ENCODE results near the gene NEK5.
"Not testable (repeated sequence)": the region's sequence is repeated elsewhere in the genome, so short reads cannot be mapped to it uniquely, and the experiment has no call there.

Gene NEK5

GRCh38 chr13:52128714-52129700 lies at the start of gene NEK5:
TSS of gene NEK5 (minus strand) at chr13:52129073. CDS start at chr13:52127482, 1,591 bp downstream.
- peak; percentile 14 to 83 (median 67) for DNase-seq
- intact Hi-C loops (cut with DNase I): loop anchor here (5.0 kb wide), 2 partner anchors 117 to 132 kb away; partner anchors contain the start of genes ALG11 and ATP7B

GRCh38 chr13:52177276-52177675 lies 48.4 kb upstream of the NEK5 start:
- no peak for DNase-seq
- intact Hi-C loops (cut with DNase I): no loop called here

GRCh38 chr13:52173970-52174369 lies 45.1 kb upstream of the NEK5 start:
- DNase-seq; intact Hi-C loops (cut with DNase I): not testable (repeated sequence)

GRCh38 chr13:52173373-52173772 lies 44.5 kb upstream of the NEK5 start:
- DNase-seq: no peak
- intact Hi-C loops (cut with DNase I): no loop called here

- intact Hi-C loops (cut with DNase I); DNase-seq: not testable (repeated sequence)
Measured at GRCh38 chr13:52171686-52172085, 42.8 kb upstream of the NEK5 start.

GRCh38 chr13:52170828-52171391 lies 42.0 kb upstream of the NEK5 start:
- DNase-seq: not testable (repeated sequence)

GRCh38 chr13:52169839-52170238 lies 41.0 kb upstream of the NEK5 start:
- no peak for DNase-seq
- intact Hi-C loops (cut with DNase I): no loop called here

More at GRCh38 chr13:52170828-52171391, 42.0 kb upstream of the NEK5 start:
- intact Hi-C loops (cut with DNase I): not testable (repeated sequence)

DNA sequence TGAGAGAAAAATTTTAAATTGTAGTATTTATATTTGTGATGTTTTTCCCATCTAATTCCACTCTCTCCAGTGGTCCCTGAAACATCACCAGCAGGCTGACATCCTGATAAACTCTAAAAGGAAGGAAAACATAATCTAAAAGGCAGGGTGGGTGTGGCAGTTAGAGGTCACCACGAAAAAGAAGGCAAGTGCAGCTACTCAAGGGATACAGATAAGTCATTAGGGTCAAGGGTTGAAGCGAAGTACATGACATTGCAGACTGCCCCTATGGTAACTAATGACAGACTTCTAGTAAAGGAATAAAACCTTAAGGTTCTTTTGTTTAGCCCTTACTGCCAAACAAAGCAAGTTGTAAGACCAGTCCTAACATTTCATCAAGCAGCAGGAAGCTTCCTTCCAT lies 36.5 kb upstream of the NEK5 start:
- no peak for DNase-seq
- intact Hi-C loops (cut with DNase I): no loop called here

- peak in 7 of 42 donors; percentile 8 to 45 (median 30) for DNase-seq
- intact Hi-C loops (cut with DNase I): no loop called here
Measured at GRCh38 chr13:52164989-52165388, 36.1 kb upstream of the NEK5 start.

GRCh38 chr13:52163878-52164277 lies 35.0 kb upstream of the NEK5 start:
- DNase-seq: peak in 1 of 42 donors; percentile 9
- intact Hi-C loops (cut with DNase I): not testable (repeated sequence)

- intact Hi-C loops (cut with DNase I): no loop called here
- no peak for DNase-seq
Measured at GRCh38 chr13:52162279-52163101, 33.6 kb upstream of the NEK5 start.

DNA sequence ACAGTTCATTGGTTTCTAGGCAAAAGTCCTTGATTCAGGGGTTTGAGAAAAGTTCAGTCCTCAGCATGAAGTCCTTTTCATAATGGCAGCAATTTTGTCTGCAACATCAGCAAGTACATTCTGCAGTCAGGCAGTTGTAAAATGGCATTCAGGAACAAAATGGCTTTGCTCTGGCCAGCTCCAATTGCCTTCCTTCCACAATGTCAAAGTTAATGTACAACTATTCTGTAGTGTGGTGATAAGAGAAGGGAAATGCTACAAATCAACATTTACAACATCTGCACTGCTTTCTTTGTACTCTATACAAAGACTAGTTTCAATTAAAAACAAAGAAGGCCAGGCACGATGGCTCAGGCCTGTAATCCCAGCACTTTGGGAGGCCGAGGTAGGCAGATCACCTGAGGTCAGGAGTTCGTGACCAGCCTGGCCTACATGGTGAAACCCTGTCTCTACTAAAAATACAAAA lies 32.3 kb upstream of the NEK5 start:
- intact Hi-C loops (cut with DNase I): no loop called here
- no peak for DNase-seq

DNA sequence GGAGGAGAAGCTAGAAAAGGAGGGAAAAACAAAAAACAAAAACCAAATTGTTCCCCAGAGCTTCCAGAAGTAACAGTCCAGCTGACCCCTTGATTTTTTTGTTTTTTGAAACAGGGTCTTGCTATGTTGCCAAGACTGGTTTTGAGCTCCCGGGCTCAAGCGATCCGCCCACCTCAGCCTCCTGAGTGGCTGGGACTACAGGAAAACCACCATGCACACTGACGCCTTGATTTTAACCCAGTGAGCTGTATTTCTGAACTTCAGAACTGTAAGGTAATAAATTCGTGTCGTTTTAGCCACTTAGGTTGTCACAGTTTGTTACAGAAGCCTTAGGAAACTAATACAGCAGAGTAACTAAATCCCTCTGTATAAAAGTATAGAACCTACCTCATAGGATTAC lies 31.6 kb upstream of the NEK5 start:
- intact Hi-C loops (cut with DNase I): no loop called here
- no peak for DNase-seq

DNA sequence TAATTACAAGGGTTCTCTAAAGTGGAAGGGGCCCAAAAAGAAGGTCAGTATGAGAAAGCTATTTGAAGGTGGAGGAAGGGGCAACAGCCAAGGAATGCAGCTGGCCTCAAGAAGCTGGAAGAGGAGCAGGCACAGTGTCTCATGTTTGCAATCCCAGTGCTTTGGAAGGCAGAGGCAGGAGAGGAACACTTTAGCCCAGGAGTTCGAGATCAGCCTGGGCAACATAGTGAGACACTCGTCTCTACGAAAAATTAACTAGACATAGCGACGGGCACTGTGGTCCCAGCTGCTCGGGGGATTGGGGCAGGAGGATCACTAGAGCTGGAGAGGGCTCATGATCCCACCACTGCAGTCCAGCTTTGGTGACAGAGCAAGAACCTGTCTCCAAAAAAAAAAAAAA lies 31.2 kb upstream of the NEK5 start:
- no peak for DNase-seq
- intact Hi-C loops (cut with DNase I): no loop called here

GRCh38 chr13:52159159-52159982 lies 30.5 kb upstream of the NEK5 start, which contains the start of gene NEK3:
TSS of gene NEK3 (minus strand) at chr13:52159597. CDS start at chr13:52156191, 3,406 bp downstream.
- intact Hi-C loops (cut with DNase I): no loop called here
- peak; percentile 58 to 89 (median 78) for DNase-seq

DNA sequence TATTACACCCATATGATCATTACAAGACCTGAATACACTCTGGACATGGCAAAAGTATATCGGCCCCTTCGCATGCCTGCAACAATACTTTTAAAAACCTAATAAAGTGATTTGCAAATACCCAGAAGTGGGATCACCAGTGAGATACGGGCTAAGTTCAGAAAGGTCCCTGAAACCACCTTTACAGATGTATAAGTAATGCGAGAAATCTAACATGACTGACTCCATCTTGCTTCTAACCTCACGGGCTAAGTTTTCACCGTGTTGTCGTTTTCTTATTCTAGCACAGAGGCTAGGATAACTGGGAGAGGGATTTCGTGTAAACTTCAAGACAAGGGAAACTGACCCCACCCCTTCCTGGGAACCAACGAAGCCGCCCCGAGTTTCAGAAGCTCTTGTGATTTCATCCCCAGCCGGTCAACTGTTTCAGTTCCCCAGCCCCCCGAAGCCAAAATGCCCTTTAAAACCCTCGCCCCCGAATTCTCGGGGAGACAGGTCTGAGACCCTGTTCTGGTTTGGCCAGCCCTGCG lies 29.8 kb upstream of the NEK5 start:
- DNase-seq: peak in 22 of 42 donors; percentile 15 to 69 (median 36)
- intact Hi-C loops (cut with DNase I): no loop called here

- intact Hi-C loops (cut with DNase I): no loop called here
- DNase-seq: no peak
Measured at GRCh38 chr13:52156724-52157261, 27.9 kb upstream of the NEK5 start.

DNA sequence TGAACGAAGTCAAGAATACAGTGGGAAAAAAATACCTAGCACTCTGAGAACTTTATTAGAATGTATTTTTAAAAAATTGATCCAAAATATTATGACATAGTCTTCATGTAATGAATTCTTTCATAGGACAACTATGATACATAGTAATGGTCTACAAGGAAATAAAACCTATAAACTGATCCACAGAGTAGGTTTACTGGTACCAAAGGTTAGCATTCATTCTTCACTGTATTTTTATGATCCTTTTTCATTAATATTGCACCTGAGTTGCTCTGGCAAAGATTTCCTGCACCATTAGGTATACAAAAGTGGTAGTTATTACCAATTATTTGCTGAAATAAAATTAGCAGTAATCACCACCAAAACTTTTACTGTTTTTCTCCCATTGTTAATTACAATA lies 26.3 kb upstream of the NEK5 start:
- intact Hi-C loops (cut with DNase I): no loop called here

More for the DNA sequence above, 26.3 kb upstream of the NEK5 start:
- DNase-seq: no peak

All from head of caudate nucleus (tissue), 42 donors.